Measurements from ENCODE around the gene LGALS8.
"Not testable (repeated sequence)": the region's sequence is repeated elsewhere in the genome, so short reads cannot be mapped to it uniquely, and the experiment has no call there.

DNA sequence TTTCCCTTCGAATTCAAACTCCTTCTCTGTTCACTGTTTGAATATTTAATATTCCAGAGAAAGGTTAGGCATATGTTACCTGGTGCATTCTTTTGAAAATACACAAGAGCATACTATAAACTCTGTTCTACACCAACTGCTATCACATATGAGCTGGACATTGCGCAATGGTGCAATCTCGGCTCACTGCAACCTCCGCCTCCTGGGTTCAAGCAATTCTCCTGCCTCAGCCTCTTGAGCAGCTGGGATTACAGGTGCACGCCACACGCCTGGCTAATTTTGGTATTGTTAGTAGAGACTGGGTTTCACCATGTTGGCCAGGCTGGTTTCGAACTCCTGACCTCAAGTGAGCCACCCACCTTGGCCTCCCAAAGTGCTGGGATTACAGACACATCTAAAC, 53.3 kb downstream of the LGALS8 start:
- TF ChIP-seq, protein P1, sequence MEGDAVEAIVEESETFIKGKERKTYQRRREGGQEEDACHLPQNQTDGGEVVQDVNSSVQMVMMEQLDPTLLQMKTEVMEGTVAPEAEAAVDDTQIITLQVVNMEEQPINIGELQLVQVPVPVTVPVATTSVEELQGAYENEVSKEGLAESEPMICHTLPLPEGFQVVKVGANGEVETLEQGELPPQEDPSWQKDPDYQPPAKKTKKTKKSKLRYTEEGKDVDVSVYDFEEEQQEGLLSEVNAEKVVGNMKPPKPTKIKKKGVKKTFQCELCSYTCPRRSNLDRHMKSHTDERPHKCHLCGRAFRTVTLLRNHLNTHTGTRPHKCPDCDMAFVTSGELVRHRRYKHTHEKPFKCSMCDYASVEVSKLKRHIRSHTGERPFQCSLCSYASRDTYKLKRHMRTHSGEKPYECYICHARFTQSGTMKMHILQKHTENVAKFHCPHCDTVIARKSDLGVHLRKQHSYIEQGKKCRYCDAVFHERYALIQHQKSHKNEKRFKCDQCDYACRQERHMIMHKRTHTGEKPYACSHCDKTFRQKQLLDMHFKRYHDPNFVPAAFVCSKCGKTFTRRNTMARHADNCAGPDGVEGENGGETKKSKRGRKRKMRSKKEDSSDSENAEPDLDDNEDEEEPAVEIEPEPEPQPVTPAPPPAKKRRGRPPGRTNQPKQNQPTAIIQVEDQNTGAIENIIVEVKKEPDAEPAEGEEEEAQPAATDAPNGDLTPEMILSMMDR (IDR thresholded peaks at IDR 0.05), result not testable (repeated sequence)
- TF ChIP-seq POLR2A (IDR thresholded peaks at IDR 0.05), result not testable (repeated sequence)
